Measurements from ENCODE around the gene COL8A2. TPM values are rescaled to one million over a fixed set of nuclear protein-coding genes. Genes with fewer than 3 reads are reported as not detected.

Gene COL8A2
- total RNA-seq, 1 donor from 2014 or later, result 0.12 TPM

- intact Hi-C loops (cut with micrococcal nuclease), result no loop called here
- H3K9me3 Mint-ChIP-seq, result no peaks in the 10 kb centered on the region
- peak overlapping the region; percentile 59 for H3K27ac Mint-ChIP-seq
- DNase-seq, result peak; percentile 59
- no peaks in the 10 kb centered on the region for H3K27me3 Mint-ChIP-seq
- peaks cover 20% of the 10 kb centered on the region for H3K36me3 Mint-ChIP-seq (ENCODE audit: low read depth)
- H3K4me1 Mint-ChIP-seq, result peaks cover 63% of the 10 kb centered on the region
- peak overlapping the region; percentile 90 for H3K4me3 Mint-ChIP-seq
Measured at GRCh38 chr1:36154335-36154734, 29.3 kb upstream of the COL8A2 start.

- Mint-ChIP-seq H3K27ac (peak overlapping the region; percentile 52), H3K4me1 (peaks cover 60% of the 10 kb centered on the region)
Measured at GRCh38 chr1:36153476-36153875, 28.5 kb upstream of the COL8A2 start.

DNA sequence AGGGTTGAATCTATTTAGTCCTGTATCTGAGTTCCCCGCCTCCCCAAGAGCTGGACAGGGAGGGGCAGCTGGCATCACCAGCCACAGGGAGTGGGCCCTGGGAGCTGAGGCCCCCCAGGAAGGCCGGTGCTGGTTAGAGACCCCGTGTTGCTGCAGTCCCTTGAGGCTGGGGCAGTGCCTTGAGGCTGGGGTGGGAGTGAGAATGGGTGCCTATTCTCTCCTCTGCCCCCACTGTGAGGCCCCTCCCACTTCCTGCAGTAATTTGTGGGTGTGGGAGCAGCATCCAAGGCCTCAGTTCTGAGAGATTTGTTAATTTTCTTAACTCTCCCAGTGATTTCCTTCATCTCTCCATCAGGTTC is 26.8 kb upstream of the COL8A2 start:
- peak overlapping the region; percentile 68 for H3K27ac Mint-ChIP-seq
- H3K27me3 Mint-ChIP-seq, result no peaks in the 10 kb centered on the region
- intact Hi-C loops (cut with micrococcal nuclease), result no loop called here
- H3K9me3 Mint-ChIP-seq, result no peaks in the 10 kb centered on the region
- peaks cover 58% of the 10 kb centered on the region for H3K4me1 Mint-ChIP-seq
- H3K36me3 Mint-ChIP-seq (ENCODE audit: low read depth), result peaks cover 20% of the 10 kb centered on the region
- H3K4me3 Mint-ChIP-seq, result peak overlapping the region; percentile 71
- peak; percentile 90 for DNase-seq

More at GRCh38 chr1:36153476-36153875, 28.5 kb upstream of the COL8A2 start:
- DNase-seq, result peak; percentile 56
- Mint-ChIP-seq H3K27me3 (no peaks in the 10 kb centered on the region), H3K4me3 (peak overlapping the region; percentile 36), H3K9me3 (no peaks in the 10 kb centered on the region), H3K36me3 (ENCODE audit: low read depth) (peaks cover 20% of the 10 kb centered on the region)
- intact Hi-C loops (cut with micrococcal nuclease), result no loop called here

GRCh38 chr1:36151134-36151844 is 26.3 kb upstream of the COL8A2 start:
- Mint-ChIP-seq H3K27me3 (no peaks in the 10 kb centered on the region), H3K4me1 (peaks cover 58% of the 10 kb centered on the region), H3K27ac (peak overlapping the region; percentile 98), H3K36me3 (ENCODE audit: low read depth) (peaks cover 17% of the 10 kb centered on the region), H3K4me3 (peak overlapping the region; percentile 98), H3K9me3 (no peaks in the 10 kb centered on the region)
- intact Hi-C loops (cut with micrococcal nuclease), result no loop called here
- DNase-seq, result peak; percentile 62

DNA sequence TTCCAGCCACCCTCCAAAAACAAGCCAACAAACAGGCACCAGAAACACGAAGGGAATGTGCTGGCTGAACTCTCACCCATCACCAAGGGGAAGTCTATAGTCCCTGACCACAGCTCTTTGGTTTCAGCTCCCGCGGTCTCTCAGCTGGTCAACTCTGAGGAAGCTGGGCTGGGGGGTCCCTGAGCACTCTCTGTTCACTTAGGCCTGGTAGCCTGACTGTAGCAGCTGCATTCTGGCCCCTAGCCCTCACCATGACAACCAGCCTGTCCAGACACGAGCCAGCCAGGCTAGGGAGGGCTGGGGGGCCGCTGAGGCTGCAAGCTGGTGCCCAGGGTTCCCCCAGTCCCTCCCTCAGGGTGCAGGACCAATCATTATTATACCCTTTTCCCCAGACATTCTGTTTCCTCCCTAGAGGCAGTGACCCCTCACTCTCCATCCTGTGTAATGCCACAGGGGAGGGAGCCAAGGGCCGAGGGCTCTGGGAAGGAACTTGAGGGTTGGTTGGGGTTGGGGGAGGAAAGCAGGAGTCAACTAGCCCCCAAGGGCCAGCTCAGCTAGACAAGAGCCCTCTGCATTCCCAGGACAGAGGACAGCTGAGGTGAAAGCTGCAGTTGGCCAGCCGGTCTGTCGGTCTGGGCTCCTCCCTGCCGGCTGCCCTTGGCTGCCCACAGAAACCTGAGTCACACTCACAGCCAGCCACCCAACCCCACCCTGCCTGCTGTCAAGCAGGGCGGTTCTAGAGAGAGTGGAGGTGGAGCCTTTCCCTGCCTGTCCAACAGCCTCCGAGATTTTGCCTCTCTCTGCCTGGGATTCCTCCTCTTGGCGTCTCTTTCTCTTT is 25.5 kb upstream of the COL8A2 start:
- peaks cover 58% of the 10 kb centered on the region for H3K4me1 Mint-ChIP-seq

GRCh38 chr1:36149973-36150295 is 24.9 kb upstream of the COL8A2 start:
- intact Hi-C loops (cut with micrococcal nuclease), result loop anchor here (1.0 to 5.0 kb wide), 8 partner anchors 10 to 270 kb away; partner anchors contain the start of genes AGO3 and THRAP3
- Mint-ChIP-seq H3K9me3 (no peaks in the 10 kb centered on the region), H3K27me3 (no peaks in the 10 kb centered on the region), H3K4me1 (peaks cover 57% of the 10 kb centered on the region), H3K4me3 (peak overlapping the region; percentile 98), H3K36me3 (ENCODE audit: low read depth) (peaks cover 17% of the 10 kb centered on the region), H3K27ac (peak overlapping the region; percentile 98)
- DNase-seq, result no peak

More for the DNA sequence above, 25.5 kb upstream of the COL8A2 start:
- peak; percentile 94 for DNase-seq
- Mint-ChIP-seq H3K9me3 (no peaks in the 10 kb centered on the region), H3K36me3 (ENCODE audit: low read depth) (peaks cover 17% of the 10 kb centered on the region), H3K27ac (peak overlapping the region; percentile 98), H3K4me3 (peak overlapping the region; percentile 98), H3K27me3 (no peaks in the 10 kb centered on the region)
- intact Hi-C loops (cut with micrococcal nuclease), result no loop called here

GRCh38 chr1:36149237-36149972 is 24.4 kb upstream of the COL8A2 start, which contains the start of gene TRAPPC3:
TSS of gene TRAPPC3 (minus strand) at chr1:36149486. CDS start at chr1:36149378, 108 bp downstream.
- Mint-ChIP-seq H3K27me3 (no peaks in the 10 kb centered on the region), H3K4me1 (peaks cover 54% of the 10 kb centered on the region), H3K27ac (peak within 1 kb of the TSS; percentile 98), H3K36me3 (ENCODE audit: low read depth) (peaks cover 17% of the 10 kb centered on the region), H3K9me3 (no peaks in the 10 kb centered on the region), H3K4me3 (peak within 1 kb of the TSS; percentile 98)
- intact Hi-C loops (cut with micrococcal nuclease), result loop anchor here (1.0 to 5.0 kb wide), 8 partner anchors 11 to 271 kb away; partner anchors contain the start of genes AGO3 and THRAP3
- DNase-seq, result peak; percentile 100

- peaks cover 17% of the 10 kb centered on the region for H3K36me3 Mint-ChIP-seq (ENCODE audit: low read depth)
Measured at GRCh38 chr1:36148821-36149236, 23.8 kb upstream of the COL8A2 start.

GRCh38 chr1:36144413-36144812 is 19.4 kb upstream of the COL8A2 start:
- H3K4me1 Mint-ChIP-seq, result peaks cover 38% of the 10 kb centered on the region

More at GRCh38 chr1:36148821-36149236, 23.8 kb upstream of the COL8A2 start:
- Mint-ChIP-seq H3K4me3 (peak overlapping the region; percentile 98), H3K27me3 (no peaks in the 10 kb centered on the region), H3K27ac (peak overlapping the region; percentile 98), H3K4me1 (peaks cover 51% of the 10 kb centered on the region), H3K9me3 (no peaks in the 10 kb centered on the region)
- DNase-seq, result no peak
- intact Hi-C loops (cut with micrococcal nuclease), result loop anchor here (1.0 to 5.0 kb wide), 8 partner anchors 11 to 271 kb away; partner anchors contain the start of genes AGO3 and THRAP3

GRCh38 chr1:36143424-36143823 is 18.4 kb upstream of the COL8A2 start:
- Mint-ChIP-seq H3K27me3 (no peaks in the 10 kb centered on the region), H3K27ac (no peak overlapping the region), H3K36me3 (ENCODE audit: low read depth) (peaks cover 35% of the 10 kb centered on the region), H3K9me3 (no peaks in the 10 kb centered on the region), H3K4me3 (no peak overlapping the region), H3K4me1 (peaks cover 36% of the 10 kb centered on the region)
- intact Hi-C loops (cut with micrococcal nuclease), result no loop called here
- DNase-seq, result no peak

More at GRCh38 chr1:36144413-36144812, 19.4 kb upstream of the COL8A2 start:
- intact Hi-C loops (cut with micrococcal nuclease), result no loop called here
- no peak for DNase-seq
- Mint-ChIP-seq H3K27me3 (no peaks in the 10 kb centered on the region), H3K27ac (no peak overlapping the region), H3K36me3 (ENCODE audit: low read depth) (peaks cover 35% of the 10 kb centered on the region), H3K9me3 (no peaks in the 10 kb centered on the region), H3K4me3 (no peak overlapping the region)

DNA sequence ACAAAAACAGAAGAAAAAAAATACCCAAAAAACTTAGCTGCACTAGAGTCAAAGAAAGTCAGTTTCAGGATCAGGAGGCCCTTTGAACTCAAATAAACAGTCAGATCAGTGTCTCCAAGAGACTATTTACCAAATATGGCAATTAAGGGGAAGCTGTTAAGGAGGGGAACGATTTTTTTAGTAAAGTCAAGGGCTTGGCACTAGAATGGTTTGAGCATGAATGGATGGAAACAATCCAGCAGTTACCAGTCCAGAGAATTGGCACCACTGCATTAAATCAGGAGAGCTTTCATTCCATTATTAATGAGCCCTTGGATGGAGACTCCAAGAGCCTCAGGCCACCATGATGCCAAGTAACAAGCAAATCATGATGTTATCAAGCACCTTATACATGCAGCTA is 17.1 kb upstream of the COL8A2 start:
- DNase-seq, result no peak
- no peaks in the 10 kb centered on the region for H3K9me3 Mint-ChIP-seq
- intact Hi-C loops (cut with micrococcal nuclease), result no loop called here
- H3K4me1 Mint-ChIP-seq, result peaks cover 28% of the 10 kb centered on the region
- no peak overlapping the region for H3K4me3 Mint-ChIP-seq
- H3K27ac Mint-ChIP-seq, result no peak overlapping the region
- no peaks in the 10 kb centered on the region for H3K27me3 Mint-ChIP-seq
- peaks cover 36% of the 10 kb centered on the region for H3K36me3 Mint-ChIP-seq (ENCODE audit: low read depth)

GRCh38 chr1:36139521-36139920 is 14.5 kb upstream of the COL8A2 start:
- no peak overlapping the region for H3K4me3 Mint-ChIP-seq
- no peak for DNase-seq
- no peak overlapping the region for H3K27ac Mint-ChIP-seq
- intact Hi-C loops (cut with micrococcal nuclease), result no loop called here
- H3K27me3 Mint-ChIP-seq, result no peaks in the 10 kb centered on the region
- H3K9me3 Mint-ChIP-seq, result no peaks in the 10 kb centered on the region
- H3K4me1 Mint-ChIP-seq, result peaks cover 28% of the 10 kb centered on the region
- H3K36me3 Mint-ChIP-seq (ENCODE audit: low read depth), result peaks cover 40% of the 10 kb centered on the region

DNA sequence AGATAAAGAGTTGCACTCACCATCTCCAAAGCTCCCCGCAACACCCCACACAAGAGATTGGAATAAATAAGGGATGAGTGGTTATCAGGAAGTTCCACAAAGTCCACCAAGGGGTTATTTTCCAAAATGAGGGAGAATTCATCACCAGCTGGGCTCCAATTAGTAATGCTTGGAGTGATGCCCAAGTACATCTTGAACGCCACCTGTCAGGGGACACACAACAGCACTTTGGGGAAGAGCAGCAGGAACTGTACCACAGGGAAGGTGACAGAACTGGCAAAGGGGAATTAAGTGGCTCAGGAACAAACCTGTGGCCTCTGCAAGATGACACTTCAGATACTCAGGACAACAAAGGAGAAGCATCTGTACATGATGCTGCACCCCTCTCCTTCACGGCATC is 12.8 kb upstream of the COL8A2 start:
- no peak for DNase-seq
- Mint-ChIP-seq H3K4me3 (no peak overlapping the region), H3K4me1 (peaks cover 19% of the 10 kb centered on the region), H3K27me3 (no peaks in the 10 kb centered on the region), H3K9me3 (no peaks in the 10 kb centered on the region), H3K27ac (no peak overlapping the region), H3K36me3 (ENCODE audit: low read depth) (peaks cover 34% of the 10 kb centered on the region)
- intact Hi-C loops (cut with micrococcal nuclease), result no loop called here
